Psoas muscle (tissue), 8 donors: ENCODE data around the gene PICALM. TPM values are rescaled to one million over a fixed set of nuclear protein-coding genes. Genes with fewer than 3 reads are reported as not detected.

Experiments used
- ATAC-seq, 4 donors: fragments of 200-7000 bp; cut with Tn5 transposase; one replicate each; pipeline ENCODE4 v1.9.1; 2020; ENCODE audit warnings: moderate library complexity in 3 of 4, mild to moderate bottlenecking in 2 of 4
- DNase-seq, 2 donors: peaks; one replicate each; pipeline ENCODE4 v3.0.0-alpha.2; 2020
- H3K27ac ChIP-seq: fragments of 200-600 bp; one replicate; pipeline ENCODE4 v1.8.0; 2022
- H3K27me3 ChIP-seq, 3 donors: fragments of 200-600 bp in 1 of 3; one replicate each; pipeline versions ENCODE4 v1.6.1 to v1.8.0; 2013 to 2022; ENCODE audit warnings: low read length in 2 of 3, mild to moderate bottlenecking in 2 of 3, moderate library complexity in 1 of 3; ENCODE audit not compliant: insufficient read depth in 3 of 3
- H3K36me3 ChIP-seq, 2 donors: fragments of 200-600 bp in 1 of 2; one replicate each; pipeline versions ENCODE4 v1.6.1 to v1.8.0; 2013 to 2022; ENCODE audit warnings: low read depth in 1 of 2, mild to moderate bottlenecking in 1 of 2, moderate library complexity in 1 of 2; ENCODE audit not compliant: insufficient read depth in 1 of 2
- H3K4me1 ChIP-seq: fragments of 200-600 bp; one replicate; pipeline ENCODE4 v1.8.0; 2022
- H3K4me3 ChIP-seq: fragments of 200-600 bp; one replicate; pipeline ENCODE4 v1.8.0; 2022; ENCODE audit warnings: mild to moderate bottlenecking
- H3K9me3 ChIP-seq: fragments of 200-600 bp; one replicate; pipeline ENCODE4 v1.8.0; 2022
- CTCF ChIP-seq: fragments of 200-600 bp; IDR thresholded peaks from one replicate; pipeline ENCODE4 v1.8.0; 2022; ENCODE audit warnings: antibody characterized with exemption
- WGBS, 3 donors: extraction: QIAGEN DNeasy Blood & Tissue Kit; methylation state at CpG; one replicate each; pipeline versions ENCODE4 v1.1.6 to v1.1.7; 2013; 5-methylcytosine and 5-hydroxymethylcytosine counted together
- intact Hi-C, 2 donors: fragments of 100-400 bp; cut with DNase I; formaldehyde crosslinking; loops; one replicate each; pipeline versions ENCODE4 v1.11.0 to v1.14.2; 2022
- polyA plus RNA-seq, 3 donors: library from polyadenylated mRNA; stranded (reverse); fragments of 200-250 nt; gene quantifications; one replicate each; pipeline ENCODE4 v1.2.3, GENCODE V29; 2013
- total RNA-seq, 4 donors: library from RNA; stranded (reverse); fragmentation: NEBNext Ultra II Directional in 2 of 4; extraction: Animal tissue kit (Norgen Biotek cat#: 25700) in 2 of 4; gene quantifications; one replicate each; pipeline versions ENCODE4 v1.2.1 to v1.2.4, GENCODE V29; 2021 to 2023
- donor health status: healthy with polysubstance abuse.
- donor health status: DM: no; HTN: no; CAD: no; lungs with moderate emphysema.
- donor health status: Bipolar disorder and iron deficiency.
- donor health status: healthy.
- donor health status: DM: yes; HTN: yes; CAD: no.
- donor health status: DM: no; HTN: no; CAD: no.
- donor health status: DM: no; HTN: no; CAD: no.
- donor health status: DM: yes; HTN: yes; CAD: no.

The PICALM gene
- total and polyA plus RNA-seq, 7 donors = 42.0 to 123 (median 89.1) TPM

GRCh38 chr11:85941380-85941973 lies 127.4 kb downstream of the PICALM start:
- ATAC-seq = peak; percentile 77 to 89 (median 84)
- intact Hi-C loops = loop anchor here (2.0 to 5.0 kb wide), 2 partner anchors 277 to 351 kb away; no protein-coding TSS in a partner anchor

GRCh38 chr11:85939099-85940015 lies 129.5 kb downstream of the PICALM start:
- H3K4me3 ChIP-seq = no peak overlapping the region
- DNase-seq (no peak), ATAC-seq (no peak)
- no peak for TF ChIP-seq CTCF
- WGBS, 3 donors = 87 to 93% (median 92%) methylated on average over 4 of the region's 4 CpGs
- no peaks in the 10 kb centered on the region for H3K4me1 ChIP-seq
- H3K36me3 ChIP-seq = no peaks in the 10 kb centered on the region
- intact Hi-C loops = loop anchor here (2.0 to 5.0 kb wide), 2 partner anchors 279 to 353 kb away; no protein-coding TSS in a partner anchor
- H3K27ac ChIP-seq = no peak overlapping the region
- no peaks in the 10 kb centered on the region for H3K9me3 ChIP-seq
- H3K27me3 ChIP-seq = peaks cover 0 to 5% (median 0%) of the 10 kb centered on the region in 3 donors

More at GRCh38 chr11:85941380-85941973, 127.4 kb downstream of the PICALM start:
- whole genome bisulfite sequencing, 3 donors = 20 to 44% (median 42%) methylated on average over 6 of the region's 6 CpGs
- no peaks in the 10 kb centered on the region for H3K27me3 ChIP-seq
- no peak overlapping the region for H3K27ac ChIP-seq
- H3K4me3 ChIP-seq = no peak overlapping the region
- DNase-seq = peak; percentile 41 to 52
- TF ChIP-seq CTCF = peak; percentile 72
- no peaks in the 10 kb centered on the region for H3K36me3 ChIP-seq
- no peaks in the 10 kb centered on the region for H3K4me1 ChIP-seq
- no peaks in the 10 kb centered on the region for H3K9me3 ChIP-seq

- Histone ChIP-seq H3K9me3 (no peaks in the 10 kb centered on the region), H3K27ac (no peak overlapping the region), H3K27me3 (peaks cover 0 to 5% (median 0%) of the 10 kb centered on the region in 3 donors), H3K4me3 (no peak overlapping the region), H3K4me1 (no peaks in the 10 kb centered on the region), H3K36me3 (no peaks in the 10 kb centered on the region)
- intact Hi-C loops = no loop called here
- ATAC-seq = no peak
- WGBS, 3 donors = 99 to 100% (median 100%) methylated on average over 1 of the region's 1 CpG
- DNase-seq = no peak
- no peak for TF ChIP-seq CTCF
Measured at GRCh38 chr11:85937835-85938234, 131.0 kb downstream of the PICALM start.

- H3K4me3 ChIP-seq = no peak overlapping the region
- intact Hi-C loops = no loop called here
- H3K9me3 ChIP-seq = no peaks in the 10 kb centered on the region
- no peaks in the 10 kb centered on the region for H3K36me3 ChIP-seq
- no peak for DNase-seq
- 92 to 97% (median 95%) methylated on average over 10 of the region's 10 CpGs for WGBS, 3 donors
- no peak overlapping the region for H3K27ac ChIP-seq
- peaks cover 0 to 5% (median 0%) of the 10 kb centered on the region in 3 donors for H3K27me3 ChIP-seq
- no peak for TF ChIP-seq CTCF
- H3K4me1 ChIP-seq = no peaks in the 10 kb centered on the region
- ATAC-seq = no peak
Measured at GRCh38 chr11:85935751-85936150, 133.1 kb downstream of the PICALM start.
